Activated CD8-positive, alpha-beta memory T cell treated with anti-CD3 and anti-CD28 coated beads, Interleukin-2, amount 50 U/mL, for 1 hour (primary cell): Measurements from ENCODE around the gene UBL4A.

Experiments used
- DNase-seq: peaks from one replicate; pipeline ENCODE4 v3.0.0-alpha.2; 2020; ENCODE audit errors: extremely low read depth

Gene UBL4A

GRCh38 chrX:154482786-154483185, 3.6 kb downstream of the UBL4A start:
- no peak for DNase-seq

- DNase-seq: no peak
Observed at GRCh38 chrX:154481911-154482601, 4.4 kb downstream of the UBL4A start.

GRCh38 chrX:154481195-154481594, 5.2 kb downstream of the UBL4A start:
- no peak for DNase-seq

GRCh38 chrX:154478728-154479622, 7.4 kb downstream of the UBL4A start, which contains the start of gene LAGE3:
TSS of gene LAGE3 (minus strand) at chrX:154479281. CDS start at chrX:154478915, 366 bp downstream.
- peak; percentile 75 for DNase-seq

GRCh38 chrX:154477891-154478477, 8.4 kb downstream of the UBL4A start:
- no peak for DNase-seq

- no peak for DNase-seq
Observed at GRCh38 chrX:154476821-154477220, 9.6 kb downstream of the UBL4A start.

- DNase-seq: no peak
Observed at GRCh38 chrX:154473683-154474082, 12.7 kb downstream of the UBL4A start.

- DNase-seq: no peak
Observed at GRCh38 chrX:154472685-154473632, 13.5 kb downstream of the UBL4A start.

GRCh38 chrX:154471839-154472684, 14.4 kb downstream of the UBL4A start:
- DNase-seq: no peak

GRCh38 chrX:154470914-154471568, 15.4 kb downstream of the UBL4A start:
- no peak for DNase-seq

GRCh38 chrX:154470434-154470833, 16.0 kb downstream of the UBL4A start:
- DNase-seq: no peak

GRCh38 chrX:154469880-154470279, 16.5 kb downstream of the UBL4A start:
- no peak for DNase-seq

GRCh38 chrX:154469114-154469513, 17.3 kb downstream of the UBL4A start:
- no peak for DNase-seq

- no peak for DNase-seq
Observed at GRCh38 chrX:154468217-154468616, 18.2 kb downstream of the UBL4A start.

GRCh38 chrX:154467556-154467955, 18.9 kb downstream of the UBL4A start:
- no peak for DNase-seq

GRCh38 chrX:154466907-154467306, 19.5 kb downstream of the UBL4A start:
- no peak for DNase-seq

- DNase-seq: no peak
Observed at GRCh38 chrX:154466036-154466435, 20.4 kb downstream of the UBL4A start.

GRCh38 chrX:154465601-154466000, 20.8 kb downstream of the UBL4A start:
- no peak for DNase-seq

GRCh38 chrX:154464806-154465365, 21.5 kb downstream of the UBL4A start:
- DNase-seq: no peak
